ENCODE results near the gene DUSP22.

Gene DUSP22

DNA sequence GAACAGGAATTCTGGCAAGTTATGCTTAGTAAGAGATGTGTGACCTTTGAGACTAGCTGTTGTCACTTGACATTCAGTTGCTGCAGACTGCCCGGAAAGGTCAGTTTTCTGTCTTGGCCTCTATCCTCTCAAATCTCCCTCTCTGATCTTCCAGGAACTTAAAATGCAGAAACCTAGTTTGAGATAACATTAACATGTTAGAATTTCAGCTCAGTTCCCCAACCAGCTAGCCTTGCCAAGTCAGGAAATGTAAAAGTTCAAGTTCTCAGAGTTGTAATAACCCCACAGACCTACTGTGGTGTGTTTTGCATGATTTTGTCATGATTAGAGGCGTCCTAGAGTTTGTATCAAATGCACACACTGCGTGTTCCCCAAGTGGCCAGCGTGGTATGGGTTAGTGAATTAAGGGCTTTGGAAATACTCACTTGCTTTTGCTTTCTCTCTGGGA is 46.6 kb downstream of the DUSP22 start:
- DNase-seq (ENCODE audit: low read depth in 2 of 2): no peak

DNA sequence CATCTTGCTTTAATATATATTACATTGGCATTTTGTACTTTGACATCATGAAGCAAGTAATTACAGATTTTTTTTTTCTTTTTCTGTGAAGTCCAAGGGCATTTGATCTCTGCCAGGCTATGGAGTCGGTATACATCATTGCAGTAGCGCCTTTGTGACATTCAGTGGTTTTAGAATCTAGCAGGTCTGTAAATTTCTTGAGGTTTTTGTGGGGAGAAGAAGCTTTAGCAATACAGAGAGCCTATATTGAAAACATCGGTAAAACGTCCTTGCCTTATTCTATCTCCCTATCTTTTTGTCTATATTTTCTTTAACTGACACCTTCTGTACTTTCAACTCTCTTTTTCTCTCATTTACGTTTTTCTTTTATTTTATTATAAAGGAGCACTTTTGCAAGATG is 47.2 kb downstream of the DUSP22 start:
- DNase-seq (ENCODE audit: low read depth in 2 of 2): no peak

DNA sequence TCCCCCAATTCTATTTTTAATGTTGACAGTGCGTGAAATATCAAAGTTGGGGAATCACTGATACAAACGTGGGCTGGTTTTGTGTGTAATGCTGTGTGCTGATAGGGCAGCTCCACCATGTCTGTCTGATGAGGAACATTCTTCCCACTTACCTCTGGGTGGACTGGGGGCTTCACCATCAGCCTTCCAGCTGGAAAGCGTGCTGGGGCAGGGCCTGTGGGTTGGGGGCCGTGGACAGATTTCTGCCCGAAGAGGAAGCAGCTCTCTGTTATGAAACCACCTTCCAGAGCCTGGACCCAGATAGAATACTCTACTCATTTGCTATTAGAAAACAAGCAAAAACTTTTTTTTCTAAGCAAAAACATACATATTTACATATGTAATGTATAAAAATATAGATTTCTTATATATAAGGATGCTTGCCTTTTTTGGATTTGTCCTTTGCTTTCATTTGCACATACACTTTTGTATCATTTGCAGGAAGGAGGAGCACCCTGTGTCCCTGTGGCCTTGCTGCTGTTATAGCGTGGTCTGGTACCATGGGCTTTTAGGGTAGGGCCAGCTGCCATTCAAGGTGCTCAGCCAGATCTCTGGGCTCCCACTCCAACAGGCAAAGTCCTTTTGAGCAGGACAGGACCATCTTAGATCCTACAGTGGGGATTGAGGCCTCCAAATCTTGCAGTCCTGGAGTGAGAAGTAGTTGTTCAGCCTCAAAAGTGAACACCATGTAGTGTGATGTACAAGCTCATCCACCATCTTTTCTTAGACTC is 48.1 kb downstream of the DUSP22 start:
- DNase-seq (ENCODE audit: low read depth in 2 of 2): no peak

DNA sequence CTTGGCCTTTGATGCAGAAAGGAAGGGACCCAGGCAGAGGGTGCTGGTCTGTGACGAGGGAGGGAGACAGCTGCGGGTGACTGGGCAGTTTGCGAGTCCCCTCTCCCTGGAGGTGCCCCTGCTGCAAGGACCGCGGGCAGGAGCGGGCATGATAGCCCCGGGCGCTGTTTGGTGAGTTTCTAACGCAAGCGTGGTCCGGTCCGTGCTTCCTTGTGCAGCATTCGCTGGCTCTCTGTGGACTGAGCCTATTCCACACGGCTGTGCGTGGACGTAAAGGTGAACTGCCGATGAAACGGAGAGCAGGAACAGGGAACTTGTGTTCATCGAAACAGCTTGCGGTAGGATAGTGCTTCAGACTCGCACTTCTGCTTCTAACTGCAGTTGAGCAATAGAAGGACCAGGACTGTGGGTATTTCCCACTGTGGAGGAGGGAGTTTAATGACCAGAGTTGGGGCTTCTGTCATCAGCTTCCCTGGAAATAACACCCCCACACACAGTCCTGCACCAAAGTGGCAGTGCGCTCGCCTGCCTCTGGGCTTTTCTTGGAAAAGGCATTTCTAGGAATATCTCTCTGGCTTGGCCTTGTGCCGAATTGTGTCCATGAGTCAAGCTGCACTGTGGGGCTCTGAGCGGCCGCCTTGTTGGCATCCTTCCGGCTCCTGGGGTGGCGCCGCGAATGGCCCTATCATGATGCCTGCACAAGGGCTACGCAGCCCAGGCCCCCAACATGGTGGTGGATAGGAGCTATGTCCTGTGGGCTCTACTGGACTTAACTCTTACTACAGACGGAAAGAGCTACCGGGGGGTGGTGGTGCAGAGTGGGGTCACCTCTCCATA is 48.9 kb downstream of the DUSP22 start:
- DNase-seq (ENCODE audit: low read depth in 2 of 2): no peak

DNA sequence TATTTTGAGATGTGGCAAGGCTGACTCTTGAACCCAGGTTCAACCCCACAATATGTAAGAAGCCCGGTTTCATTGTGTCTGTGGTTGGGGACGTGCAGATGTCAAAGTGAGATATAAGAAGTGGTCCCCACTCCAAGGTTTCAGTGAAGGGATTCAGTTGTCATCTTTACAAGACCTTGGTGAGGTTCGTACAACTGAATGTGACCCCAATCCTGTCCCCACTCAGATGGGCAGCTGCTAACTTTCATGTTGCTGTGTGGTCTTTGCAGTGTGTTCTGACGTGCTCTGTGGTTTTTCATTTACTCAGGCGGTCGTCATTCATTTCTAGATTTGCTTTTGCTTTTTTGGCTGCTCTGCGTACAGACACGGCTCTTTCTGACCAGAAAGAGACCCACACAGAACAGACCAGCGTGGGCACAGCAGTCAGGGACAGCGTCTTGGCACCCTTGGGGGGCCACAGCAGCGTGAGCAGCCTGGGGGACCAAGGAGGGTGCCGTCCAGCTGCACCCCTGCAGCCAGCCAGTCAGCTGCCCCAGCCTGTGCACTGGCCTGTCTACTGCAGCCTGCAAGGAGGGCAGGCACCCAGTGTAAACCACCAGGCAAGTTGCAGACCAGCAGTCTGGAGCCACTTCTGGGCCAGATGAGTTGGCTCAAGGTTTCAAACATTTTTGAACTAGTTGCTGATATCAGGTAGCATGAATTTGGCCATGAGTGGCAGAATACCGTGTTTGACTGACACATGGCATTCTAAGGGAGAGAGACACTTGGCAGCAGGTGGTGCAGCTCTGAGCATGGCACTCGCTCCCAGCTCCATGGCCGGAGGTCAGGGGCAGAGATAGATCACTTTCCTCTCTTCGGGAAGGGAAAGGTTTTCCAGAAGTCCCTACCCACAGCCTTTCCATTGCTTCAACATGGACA is 49.9 kb downstream of the DUSP22 start:
- no peak for DNase-seq (ENCODE audit: low read depth in 2 of 2)

DNA sequence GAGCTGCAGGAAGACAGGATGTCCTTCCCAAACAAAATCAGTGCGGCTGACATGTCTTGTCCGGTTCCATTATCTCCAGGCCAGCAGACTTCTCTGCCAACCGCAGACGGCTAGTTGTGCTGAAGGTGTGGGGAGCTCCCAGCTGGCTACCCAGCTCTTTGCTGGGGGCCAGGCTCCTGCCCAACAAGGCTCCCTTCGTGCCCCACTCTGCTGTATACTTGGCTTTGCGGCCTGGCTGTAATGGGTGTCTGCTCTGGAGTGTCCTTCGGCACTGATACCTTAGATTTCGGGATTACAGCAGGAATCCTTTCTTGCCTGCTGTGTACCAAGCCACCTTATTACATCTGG is 50.5 kb downstream of the DUSP22 start:
- DNase-seq (ENCODE audit: low read depth in 2 of 2): no peak

DNA sequence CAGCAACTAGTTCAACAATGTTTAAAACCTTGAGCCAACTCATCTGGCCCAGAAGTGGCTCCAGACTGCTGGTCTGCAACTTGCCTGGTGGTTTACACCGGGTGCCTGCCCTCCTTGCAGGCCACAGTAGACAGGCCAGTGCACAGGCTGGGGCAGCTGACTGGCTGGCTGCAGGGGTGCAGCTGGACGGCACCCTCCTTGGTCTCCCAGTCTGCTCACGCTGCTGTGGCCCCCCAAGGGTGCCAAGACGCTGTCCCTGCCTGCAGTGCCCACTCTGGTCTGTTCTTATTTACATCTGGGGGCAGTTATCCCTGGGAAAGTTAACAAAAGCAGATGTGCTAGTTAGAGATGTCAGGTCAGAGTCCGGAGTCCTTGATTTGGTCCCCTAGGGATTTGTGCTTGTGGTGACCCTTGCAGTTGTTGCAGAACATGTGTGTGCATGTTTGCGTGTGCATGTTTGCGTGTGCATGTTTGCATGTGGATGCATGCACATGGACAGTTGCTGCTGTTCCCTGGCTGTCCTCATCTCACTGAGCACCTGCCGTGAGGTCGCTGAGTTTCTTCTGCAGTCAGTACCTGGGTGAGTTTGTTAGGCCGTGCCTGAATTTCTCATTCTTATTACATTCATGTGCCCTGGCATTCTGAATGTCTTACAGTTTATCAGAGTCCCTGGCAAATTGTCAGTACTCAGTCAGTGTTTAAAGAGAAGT is 51.1 kb downstream of the DUSP22 start:
- no peak for DNase-seq (ENCODE audit: low read depth in 2 of 2)

DNA sequence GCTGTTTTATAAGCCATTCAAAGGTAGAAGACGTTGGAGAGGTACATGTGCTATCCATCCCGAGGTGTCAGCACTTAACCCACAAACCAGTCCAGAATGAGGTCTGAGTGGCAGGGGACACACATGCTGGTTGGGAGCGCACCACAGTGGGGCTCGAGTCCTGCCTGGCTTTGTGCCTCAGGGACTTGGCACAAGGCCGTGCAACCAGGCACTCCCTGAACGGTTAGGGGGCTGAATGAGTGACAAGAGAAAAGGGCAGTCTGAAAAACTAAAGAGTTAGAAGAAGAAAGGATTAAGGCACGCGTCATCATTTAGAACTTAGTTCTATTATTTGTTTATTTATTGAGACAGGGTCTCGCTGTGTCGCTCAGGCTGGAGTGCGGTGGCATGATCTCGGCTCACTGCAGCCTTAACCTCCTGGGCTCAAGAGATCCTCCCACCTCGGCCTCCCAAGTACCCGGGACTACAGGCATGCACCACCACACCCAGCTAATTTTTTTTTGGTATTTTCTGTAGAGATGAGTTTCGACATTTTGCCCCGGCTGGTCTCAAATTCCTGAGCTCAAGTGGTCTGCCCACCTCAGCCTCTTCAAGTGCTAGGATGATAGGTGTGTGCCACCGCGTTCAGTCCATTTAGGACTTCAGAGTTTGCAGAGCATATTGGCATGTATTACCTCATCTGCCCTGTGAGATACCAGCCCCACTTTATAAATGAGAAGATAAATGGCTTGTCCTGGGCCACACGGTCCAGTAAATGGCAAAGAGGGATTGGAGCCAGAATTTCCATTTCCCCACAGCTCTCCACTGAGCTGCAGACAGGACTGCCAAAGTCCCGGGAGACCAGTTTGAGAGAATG is 51.9 kb downstream of the DUSP22 start:
- DNase-seq (ENCODE audit: low read depth in 2 of 2): peak; percentile 27 to 37

DNA sequence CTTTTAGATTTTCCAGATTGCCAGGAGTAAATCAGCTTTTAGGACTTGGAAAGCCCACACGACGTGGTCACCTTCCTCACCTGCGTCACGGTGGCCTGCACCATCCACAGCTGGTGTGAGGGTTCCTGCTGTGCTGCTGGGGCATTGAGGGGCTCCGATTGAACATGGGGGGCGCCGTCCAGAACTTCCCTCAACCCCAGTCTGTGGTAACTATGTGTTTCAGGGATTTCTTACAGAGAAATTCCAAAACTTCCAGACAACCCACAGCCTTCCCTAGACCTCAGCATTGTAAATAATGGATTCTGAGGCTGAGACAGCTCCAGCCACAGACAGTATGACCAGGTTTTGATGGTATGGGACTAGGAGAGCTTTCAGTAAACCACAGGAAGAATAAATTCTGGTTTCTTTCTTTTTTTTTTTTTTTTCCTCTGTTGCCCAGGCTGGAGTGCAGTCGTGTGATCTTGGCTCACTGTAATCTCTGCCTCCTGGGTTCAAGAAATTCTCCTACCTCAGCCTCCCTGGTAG is 52.6 kb downstream of the DUSP22 start:
- peak; percentile 71 to 75 for DNase-seq (ENCODE audit: low read depth in 2 of 2)

DNA sequence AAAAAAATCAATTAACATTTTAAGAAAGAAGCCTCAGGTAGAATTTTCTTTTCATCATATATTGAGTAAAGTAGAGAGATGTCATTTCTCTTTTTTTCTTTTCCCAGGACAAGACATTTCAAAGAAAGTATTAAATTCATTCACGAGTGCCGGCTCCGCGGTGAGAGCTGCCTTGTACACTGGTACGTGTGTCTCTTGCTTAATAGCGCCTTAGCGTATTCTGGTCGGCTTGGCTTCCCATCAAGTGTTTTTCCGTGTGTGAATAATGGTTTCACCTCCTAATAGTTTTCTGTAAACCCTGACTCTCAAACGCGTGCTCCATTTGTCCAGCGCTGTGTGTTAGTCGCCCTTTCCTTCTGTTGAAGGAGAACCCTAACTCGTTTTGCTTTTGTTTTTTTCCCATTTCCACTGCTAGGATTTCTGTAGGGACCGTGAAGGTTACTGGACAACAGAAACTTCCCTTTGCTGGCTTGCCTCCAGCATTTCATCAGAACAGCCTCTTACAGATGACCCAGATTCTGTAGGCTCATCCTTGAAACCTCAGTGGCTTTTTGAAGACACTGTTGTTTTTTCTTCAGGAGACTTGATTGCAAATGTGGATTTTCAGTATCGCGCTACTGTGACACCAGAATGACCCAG is 53.6 kb downstream of the DUSP22 start:
- DNase-seq (ENCODE audit: low read depth in 2 of 2): no peak

DNA sequence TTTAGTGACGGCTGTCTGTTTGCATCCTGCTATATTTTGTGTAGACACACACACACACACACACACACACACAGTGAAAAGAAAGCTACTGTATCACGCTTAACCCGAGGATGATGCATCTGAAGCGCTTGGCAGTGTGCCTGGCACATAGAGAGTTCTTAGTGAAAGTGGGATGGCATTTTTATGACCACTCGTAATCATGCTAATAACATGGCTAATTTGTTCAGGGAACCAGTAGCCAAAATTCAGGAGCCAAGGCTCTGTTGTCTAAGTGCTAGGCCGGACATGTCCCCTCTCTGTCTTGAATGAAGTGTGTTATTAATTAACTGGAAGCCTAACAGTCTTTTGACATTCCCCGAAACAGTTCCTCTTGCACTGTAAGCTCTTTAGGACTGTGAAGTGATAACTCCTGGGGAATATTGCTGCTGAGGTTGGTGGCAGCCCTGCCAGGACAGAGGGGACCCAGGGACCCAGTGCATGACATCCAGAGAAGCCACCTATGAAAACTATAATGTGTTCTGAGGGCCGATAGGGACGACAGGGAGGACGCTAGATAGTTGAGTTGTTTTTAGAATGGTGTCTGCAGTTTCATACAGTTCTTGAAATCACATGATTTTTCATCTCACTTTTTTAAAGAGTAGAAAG is 54.2 kb downstream of the DUSP22 start:
- DNase-seq (ENCODE audit: low read depth in 2 of 2): peak; percentile 74 to 77

DNA sequence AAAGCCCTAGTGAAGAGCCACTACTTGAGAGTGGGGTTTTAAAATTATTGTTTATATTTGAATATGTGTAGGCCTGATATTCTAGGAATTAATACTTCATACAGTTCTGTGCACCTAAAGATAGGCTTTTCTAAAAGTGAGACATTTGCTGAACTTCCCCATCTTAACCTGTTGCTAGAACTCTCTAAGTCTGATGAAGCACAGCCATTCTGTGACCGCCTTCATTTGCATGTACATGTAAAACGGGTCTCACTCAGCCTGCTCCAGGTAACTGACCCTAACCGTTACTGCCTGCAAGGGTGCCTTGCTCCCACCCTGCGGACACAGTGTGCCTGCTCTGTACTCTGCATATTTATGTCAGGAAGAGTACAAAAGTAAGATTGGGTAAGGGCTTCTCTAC is 54.9 kb downstream of the DUSP22 start:
- no peak for DNase-seq (ENCODE audit: low read depth in 2 of 2)

DNA sequence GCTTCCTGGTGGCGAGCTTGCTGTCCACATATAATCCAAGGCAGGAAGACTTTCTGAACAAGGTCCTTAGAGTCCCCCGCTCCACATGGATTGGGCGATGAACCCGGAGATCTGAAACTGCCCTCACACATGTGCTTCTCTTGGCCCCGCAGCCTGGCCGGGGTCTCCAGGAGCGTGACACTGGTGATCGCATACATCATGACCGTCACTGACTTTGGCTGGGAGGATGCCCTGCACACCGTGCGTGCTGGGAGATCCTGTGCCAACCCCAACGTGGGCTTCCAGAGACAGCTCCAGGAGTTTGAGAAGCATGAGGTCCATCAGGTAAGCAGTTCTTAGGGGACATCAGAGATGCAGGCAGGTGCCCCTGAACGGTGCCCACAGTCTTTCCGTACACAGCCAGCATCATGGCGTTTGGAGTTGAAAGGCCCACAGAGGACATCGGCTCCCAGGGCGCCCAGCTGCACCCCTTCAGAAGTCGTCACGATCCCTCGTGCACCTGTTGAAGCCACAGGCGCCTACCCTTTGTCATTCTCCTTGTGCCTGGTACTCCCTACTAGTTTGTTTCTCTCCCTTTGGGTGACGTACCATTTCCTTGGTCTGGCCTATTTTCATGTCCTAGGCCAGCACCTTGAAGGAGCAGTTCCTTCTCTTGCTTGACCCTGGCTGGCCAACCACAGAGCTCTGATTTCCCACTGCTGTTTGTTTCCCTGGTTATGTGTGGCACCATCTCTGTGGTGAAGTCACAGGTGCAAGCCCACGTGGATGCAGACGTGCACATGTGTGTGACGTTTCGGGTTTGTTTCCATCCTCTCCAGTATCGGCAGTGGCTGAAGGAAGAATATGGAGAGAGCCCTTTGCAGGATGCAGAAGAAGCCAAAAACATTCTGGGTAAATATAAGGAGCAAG is 55.9 kb downstream of the DUSP22 start:
- no peak for DNase-seq (ENCODE audit: low read depth in 2 of 2)

DNA sequence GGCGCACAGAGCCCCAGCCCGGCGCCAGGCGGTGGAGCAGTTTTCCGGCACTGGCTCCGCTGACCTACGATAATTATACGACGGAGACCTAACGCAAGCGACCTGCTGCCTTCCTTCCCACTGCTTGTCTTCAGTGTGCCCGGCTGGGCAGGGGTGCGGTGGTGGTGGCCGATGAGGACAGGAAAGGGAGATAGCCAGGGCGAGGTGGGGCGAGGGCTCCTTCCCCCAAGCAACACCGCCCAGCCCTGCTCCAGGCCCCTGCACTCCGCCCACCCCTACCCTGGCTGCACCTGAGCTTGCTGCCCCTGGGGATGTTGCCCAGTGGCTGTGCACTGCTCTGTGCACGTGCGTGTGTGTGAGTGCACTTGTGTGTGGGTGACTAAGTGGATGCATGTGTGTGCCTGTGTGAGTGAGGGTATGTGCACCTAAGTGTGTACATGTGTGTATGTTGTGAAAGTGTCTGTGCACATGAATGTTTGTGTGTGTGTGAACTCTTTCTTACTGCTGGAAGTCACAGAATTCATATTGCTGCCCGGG is 56.6 kb downstream of the DUSP22 start:
- no peak for DNase-seq (ENCODE audit: low read depth in 2 of 2)

DNA sequence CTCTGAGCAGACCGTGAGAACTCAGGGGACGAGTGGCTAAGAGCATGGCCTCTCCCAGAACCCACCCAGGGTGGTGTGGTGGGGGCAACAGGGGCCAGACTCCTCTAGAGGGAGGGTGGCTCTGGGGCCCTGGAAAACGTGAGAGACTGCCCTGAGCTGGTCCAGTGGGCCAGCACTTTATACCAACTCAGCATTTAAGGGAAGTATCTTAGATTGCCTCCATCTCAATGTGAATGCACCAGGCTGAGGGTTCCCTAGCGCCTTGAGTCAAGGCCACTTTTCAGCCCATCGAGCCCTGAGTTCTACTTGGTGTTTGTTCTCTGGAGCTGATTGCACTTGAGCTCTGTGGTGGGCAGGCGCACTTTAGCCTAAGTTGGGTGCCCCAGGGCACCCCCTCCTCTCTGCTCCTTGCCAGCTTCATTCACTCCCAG is 57.2 kb downstream of the DUSP22 start:
- no peak for DNase-seq (ENCODE audit: low read depth in 2 of 2)

DNA sequence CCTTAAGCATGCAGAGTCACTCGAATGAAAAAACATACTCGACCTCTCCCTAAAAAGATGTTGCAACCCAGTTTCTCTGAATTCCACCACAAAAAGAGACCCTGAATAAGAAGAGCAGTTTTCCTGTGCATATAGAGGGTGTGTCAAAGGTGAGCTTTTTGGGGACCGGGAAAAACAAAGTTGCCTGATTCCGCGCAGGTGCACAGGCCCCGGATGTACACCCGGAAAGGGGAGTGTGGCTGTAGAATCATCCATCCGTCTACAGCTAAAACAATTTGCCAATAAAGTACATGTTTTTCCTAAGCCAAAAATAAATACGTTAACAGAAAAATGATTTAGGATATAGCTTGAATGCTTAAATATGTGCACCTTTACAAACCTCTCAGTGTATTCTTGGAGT is 58.1 kb downstream of the DUSP22 start:
- no peak for DNase-seq (ENCODE audit: low read depth in 2 of 2)

DNA sequence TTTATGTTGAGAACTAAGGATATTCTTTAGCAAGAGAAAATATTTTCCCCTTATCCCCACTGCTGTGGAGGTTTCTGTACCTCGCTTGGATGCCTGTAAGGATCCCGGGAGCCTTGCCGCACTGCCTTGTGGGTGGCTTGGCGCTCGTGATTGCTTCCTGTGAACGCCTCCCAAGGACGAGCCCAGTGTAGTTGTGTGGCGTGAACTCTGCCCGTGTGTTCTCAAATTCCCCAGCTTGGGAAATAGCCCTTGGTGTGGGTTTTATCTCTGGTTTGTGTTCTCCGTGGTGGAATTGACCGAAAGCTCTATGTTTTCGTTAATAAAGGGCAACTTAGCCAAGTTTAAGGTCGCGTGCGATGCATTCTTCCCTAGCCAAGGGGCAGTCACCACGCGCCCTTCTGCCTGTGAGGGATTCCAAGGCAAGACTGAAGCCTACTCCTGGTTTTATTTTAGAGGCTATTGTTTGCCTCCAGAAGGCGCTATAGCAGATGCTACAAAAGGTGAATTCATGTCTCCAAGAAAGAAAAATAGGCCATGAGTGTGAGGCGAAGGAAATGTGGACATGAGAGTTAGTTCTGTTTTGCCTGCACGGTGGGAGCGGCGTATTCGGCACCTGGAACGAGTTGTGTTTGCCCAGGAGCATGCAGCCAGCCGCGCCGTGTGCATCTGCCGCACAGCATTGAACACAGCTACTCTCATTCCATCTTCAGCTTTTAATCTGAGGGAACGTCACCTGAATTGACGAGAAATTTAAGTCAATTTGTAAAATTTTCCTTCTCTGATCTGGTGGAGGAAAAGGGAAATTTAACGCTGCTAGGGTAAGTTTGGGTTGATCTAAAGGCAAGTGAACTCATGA is 59.0 kb downstream of the DUSP22 start:
- no peak for DNase-seq (ENCODE audit: low read depth in 2 of 2)

All from fibroblast of skin of left quadriceps (primary cell).